ENCODE measurements around the gene ZNF266.
A peak's percentile ranks its signal among the peaks of the same experiment; 100 is the strongest.

Gene ZNF266

GRCh38 chr19:9413240-9413954 lies 22.0 kb downstream of the ZNF266 start:
- Mint-ChIP-seq H3K4me3 (no peak overlapping the region), H3K9me3 (peaks cover 10% of the 10 kb centered on the region), H3K27me3 (no peaks in the 10 kb centered on the region), H3K27ac (ENCODE audit: low read depth) (no peak overlapping the region), H3K36me3 (ENCODE audit: insufficient read depth) (peaks cover 52% of the 10 kb centered on the region), H3K4me1 (no peaks in the 10 kb centered on the region)
- DNase-seq (ENCODE audit: low spot score in 2 of 2) (no peak), ATAC-seq (replicated peaks; ENCODE audit: extremely low read depth, poor library complexity, severe bottlenecking) (no peak)

DNA sequence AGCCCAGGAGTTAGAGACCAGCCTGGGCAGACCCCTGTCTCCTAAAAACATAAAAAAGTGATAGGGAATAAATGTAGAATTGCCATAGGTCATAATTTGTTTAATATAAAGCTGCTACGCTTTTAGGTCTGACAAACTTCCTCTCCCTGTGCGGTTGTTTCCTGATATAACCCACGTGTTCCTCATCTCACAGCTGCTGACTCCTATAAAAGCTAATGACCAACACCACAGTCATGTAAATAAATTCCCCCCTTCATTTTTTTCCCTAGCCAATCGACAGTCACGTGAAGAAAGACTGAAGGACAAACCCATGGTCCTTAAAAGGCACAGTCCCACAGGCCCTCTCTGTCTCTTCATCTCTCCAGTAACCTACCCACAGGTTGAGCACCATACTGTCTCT lies 27.5 kb downstream of the ZNF266 start:
- Mint-ChIP-seq H3K9me3 (peaks cover 24% of the 10 kb centered on the region), H3K4me1 (peaks cover 8% of the 10 kb centered on the region), H3K27me3 (no peaks in the 10 kb centered on the region), H3K27ac (ENCODE audit: low read depth) (no peak overlapping the region), H3K4me3 (peak overlapping the region; percentile 30), H3K36me3 (ENCODE audit: insufficient read depth) (peaks cover 3% of the 10 kb centered on the region)
- ATAC-seq (replicated peaks; ENCODE audit: extremely low read depth, poor library complexity, severe bottlenecking) (no peak), DNase-seq (ENCODE audit: low spot score in 2 of 2) (no peak)

DNA sequence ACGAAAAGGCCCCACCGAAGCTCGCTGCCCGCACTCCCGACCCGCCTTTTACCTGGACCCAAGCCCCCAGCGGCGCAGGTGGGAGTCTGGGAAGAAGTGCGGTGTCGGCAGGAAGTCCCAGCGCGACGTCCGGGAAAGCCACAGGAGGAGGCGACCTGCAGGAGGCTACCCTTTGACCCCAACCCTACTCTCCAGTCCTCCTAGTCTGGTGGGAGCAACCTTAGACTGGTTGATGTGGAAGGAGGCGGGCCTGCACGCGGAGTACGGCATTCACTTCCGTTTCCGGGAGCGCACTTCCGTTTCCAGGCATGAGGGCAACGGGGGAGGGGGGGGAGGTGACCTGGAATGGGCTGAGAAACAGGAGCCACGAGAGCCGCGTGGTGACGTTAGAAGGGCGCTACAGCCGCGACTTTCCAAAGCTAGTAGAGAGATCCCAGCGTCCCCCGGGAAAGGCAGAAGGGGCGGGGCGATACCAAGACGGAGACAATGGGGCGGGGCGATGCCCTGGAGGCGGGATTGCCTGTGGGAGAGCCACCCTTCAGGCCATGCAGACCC lies 28.5 kb downstream of the ZNF266 start:
- no peak for DNase-seq (ENCODE audit: low spot score in 2 of 2)
- no peak for ATAC-seq (replicated peaks; ENCODE audit: extremely low read depth, poor library complexity, severe bottlenecking)
- peaks cover 3% of the 10 kb centered on the region for H3K36me3 Mint-ChIP-seq (ENCODE audit: insufficient read depth)
- H3K27ac Mint-ChIP-seq (ENCODE audit: low read depth): no peak overlapping the region
- no peaks in the 10 kb centered on the region for H3K27me3 Mint-ChIP-seq
- peaks cover 8% of the 10 kb centered on the region for H3K4me1 Mint-ChIP-seq
- peak overlapping the region; percentile 61 for H3K4me3 Mint-ChIP-seq
- H3K9me3 Mint-ChIP-seq: peaks cover 24% of the 10 kb centered on the region

DNA sequence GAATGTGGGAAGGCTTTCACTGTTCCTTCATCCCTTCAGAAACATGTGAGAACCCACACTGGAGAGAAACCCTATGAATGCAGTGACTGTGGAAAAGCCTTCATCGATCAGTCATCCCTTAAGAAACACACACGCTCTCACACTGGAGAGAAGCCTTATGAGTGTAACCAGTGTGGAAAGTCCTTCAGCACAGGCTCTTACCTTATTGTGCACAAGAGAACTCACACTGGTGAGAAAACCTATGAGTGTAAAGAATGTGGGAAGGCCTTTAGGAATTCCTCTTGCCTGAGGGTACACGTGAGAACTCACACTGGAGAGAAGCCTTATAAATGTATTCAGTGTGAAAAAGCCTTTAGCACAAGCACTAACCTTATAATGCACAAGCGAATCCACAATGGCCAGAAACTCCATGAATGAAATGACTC lies 54.0 kb downstream of the ZNF266 start:
- no peaks in the 10 kb centered on the region for H3K27me3 Mint-ChIP-seq
- H3K27ac Mint-ChIP-seq (ENCODE audit: low read depth): no peak overlapping the region
- H3K4me3 Mint-ChIP-seq: no peak overlapping the region
- peaks cover 29% of the 10 kb centered on the region for H3K9me3 Mint-ChIP-seq
- ATAC-seq (replicated peaks; ENCODE audit: extremely low read depth, poor library complexity, severe bottlenecking): no peak
- H3K36me3 Mint-ChIP-seq (ENCODE audit: insufficient read depth): peaks cover 5% of the 10 kb centered on the region
- H3K4me1 Mint-ChIP-seq: no peaks in the 10 kb centered on the region
- no peak for DNase-seq (ENCODE audit: low spot score in 2 of 2)

DNA sequence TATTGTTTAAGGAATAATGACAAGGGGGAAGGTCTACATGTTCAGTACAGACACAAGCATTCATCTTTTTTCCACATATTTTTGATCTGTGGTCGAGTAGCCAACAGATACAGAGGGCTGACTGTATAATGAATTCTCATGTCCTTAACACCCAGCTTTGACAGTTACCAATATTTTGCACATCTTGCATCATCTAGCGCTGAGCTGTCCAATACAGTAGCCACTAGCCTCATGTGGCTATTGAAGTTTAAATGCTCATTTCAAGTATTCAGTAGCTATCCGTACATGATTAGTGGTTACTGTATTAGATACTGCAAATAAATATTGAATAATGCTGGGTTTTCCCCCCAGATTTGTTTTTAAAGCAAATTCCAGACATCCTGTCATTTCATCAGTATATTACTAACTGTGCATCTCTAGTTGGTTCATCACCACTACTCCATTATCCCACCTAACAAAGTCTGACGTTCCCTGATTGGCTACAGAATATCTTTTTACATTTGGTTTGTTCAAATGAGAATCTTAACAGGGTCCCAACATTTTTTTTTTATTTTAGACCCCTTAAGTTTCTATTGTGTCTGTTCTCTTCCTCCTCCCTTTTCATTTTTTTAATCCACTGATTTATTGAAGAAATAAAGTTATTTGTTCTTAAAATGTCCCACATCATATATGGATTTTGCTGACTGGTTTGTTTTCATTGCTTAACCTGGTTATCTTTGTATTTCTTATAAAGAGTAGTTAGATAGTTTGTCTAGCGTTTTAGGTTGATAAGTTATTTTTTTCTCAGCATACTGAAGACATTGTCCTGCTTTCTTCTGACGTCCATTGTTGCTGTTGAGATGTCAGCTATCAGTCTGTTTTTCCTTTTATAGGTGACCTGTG lies 64.4 kb downstream of the ZNF266 start:
- Mint-ChIP-seq H3K36me3 (ENCODE audit: insufficient read depth) (no peaks in the 10 kb centered on the region), H3K9me3 (peaks cover 28% of the 10 kb centered on the region), H3K27me3 (no peaks in the 10 kb centered on the region), H3K27ac (ENCODE audit: low read depth) (no peak overlapping the region), H3K4me1 (no peaks in the 10 kb centered on the region), H3K4me3 (no peak overlapping the region)
- DNase-seq (ENCODE audit: low spot score in 2 of 2) (no peak), ATAC-seq (replicated peaks; ENCODE audit: extremely low read depth, poor library complexity, severe bottlenecking) (no peak)

DNA sequence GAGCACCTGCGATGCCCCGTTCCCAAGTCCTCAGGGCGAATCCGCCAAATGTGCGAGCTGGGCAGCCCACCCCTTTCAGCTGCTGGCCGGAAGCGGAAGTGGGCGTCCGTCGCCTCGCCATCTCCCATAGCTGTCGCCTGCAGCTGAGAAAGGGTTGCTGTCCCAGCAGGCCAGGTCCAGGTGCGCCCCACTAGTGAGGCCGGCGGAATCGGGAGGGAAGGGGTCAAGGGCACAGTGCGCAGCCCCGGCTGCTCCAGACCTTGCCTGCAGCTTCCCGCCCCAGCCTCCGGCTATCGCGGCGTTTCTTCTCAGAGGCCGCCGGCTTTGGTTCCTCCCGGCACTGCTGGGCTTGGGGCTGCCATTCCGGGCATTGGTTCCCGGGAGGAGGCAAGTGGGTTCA lies 72.5 kb downstream of the ZNF266 start, which contains the start of gene ZNF177:
Gene ZNF177, plus strand, starts transcription at position 109 of the 400 bp plus-strand sequence. CDS start 15,299 bp downstream, outside the sequence.
- ATAC-seq (replicated peaks; ENCODE audit: extremely low read depth, poor library complexity, severe bottlenecking): no peak

More for the DNA sequence above, 72.5 kb downstream of the ZNF266 start, which contains the start of gene ZNF177:
- peaks cover 23% of the 10 kb centered on the region for H3K9me3 Mint-ChIP-seq
- H3K36me3 Mint-ChIP-seq (ENCODE audit: insufficient read depth): no peaks in the 10 kb centered on the region
- no peak within 1 kb of the TSS for H3K4me3 Mint-ChIP-seq
- DNase-seq (ENCODE audit: low spot score in 2 of 2): no peak
- H3K27ac Mint-ChIP-seq (ENCODE audit: low read depth): no peak within 1 kb of the TSS
- H3K4me1 Mint-ChIP-seq: no peaks in the 10 kb centered on the region
- peaks cover 20% of the 10 kb centered on the region for H3K27me3 Mint-ChIP-seq

All from central memory CD8-positive, alpha-beta T cell (primary cell).